GM19099 (cell line): Measurements from ENCODE around the gene OVCH1.

ENCODE experiments used
- POLR2A ChIP-seq: IDR thresholded peaks from 3 replicates; pipeline ENCODE4 v1.6.1; 2011; ENCODE audit warnings: low read depth; ENCODE audit not compliant: insufficient read length; ENCODE audit errors: extremely low read depth

Gene OVCH1, protein sequence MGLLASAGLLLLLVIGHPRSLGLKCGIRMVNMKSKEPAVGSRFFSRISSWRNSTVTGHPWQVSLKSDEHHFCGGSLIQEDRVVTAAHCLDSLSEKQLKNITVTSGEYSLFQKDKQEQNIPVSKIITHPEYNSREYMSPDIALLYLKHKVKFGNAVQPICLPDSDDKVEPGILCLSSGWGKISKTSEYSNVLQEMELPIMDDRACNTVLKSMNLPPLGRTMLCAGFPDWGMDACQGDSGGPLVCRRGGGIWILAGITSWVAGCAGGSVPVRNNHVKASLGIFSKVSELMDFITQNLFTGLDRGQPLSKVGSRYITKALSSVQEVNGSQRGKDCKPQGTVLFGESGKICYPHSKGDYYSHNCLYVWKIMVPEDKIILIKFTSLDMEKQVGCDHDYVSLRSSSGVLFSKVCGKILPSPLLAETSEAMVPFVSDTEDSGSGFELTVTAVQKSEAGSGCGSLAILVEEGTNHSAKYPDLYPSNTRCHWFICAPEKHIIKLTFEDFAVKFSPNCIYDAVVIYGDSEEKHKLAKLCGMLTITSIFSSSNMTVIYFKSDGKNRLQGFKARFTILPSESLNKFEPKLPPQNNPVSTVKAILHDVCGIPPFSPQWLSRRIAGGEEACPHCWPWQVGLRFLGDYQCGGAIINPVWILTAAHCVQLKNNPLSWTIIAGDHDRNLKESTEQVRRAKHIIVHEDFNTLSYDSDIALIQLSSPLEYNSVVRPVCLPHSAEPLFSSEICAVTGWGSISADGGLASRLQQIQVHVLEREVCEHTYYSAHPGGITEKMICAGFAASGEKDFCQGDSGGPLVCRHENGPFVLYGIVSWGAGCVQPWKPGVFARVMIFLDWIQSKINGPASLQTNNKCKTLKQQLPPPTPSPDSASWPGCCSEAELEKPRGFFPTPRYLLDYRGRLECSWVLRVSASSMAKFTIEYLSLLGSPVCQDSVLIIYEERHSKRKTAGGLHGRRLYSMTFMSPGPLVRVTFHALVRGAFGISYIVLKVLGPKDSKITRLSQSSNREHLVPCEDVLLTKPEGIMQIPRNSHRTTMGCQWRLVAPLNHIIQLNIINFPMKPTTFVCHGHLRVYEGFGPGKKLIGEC

DNA sequence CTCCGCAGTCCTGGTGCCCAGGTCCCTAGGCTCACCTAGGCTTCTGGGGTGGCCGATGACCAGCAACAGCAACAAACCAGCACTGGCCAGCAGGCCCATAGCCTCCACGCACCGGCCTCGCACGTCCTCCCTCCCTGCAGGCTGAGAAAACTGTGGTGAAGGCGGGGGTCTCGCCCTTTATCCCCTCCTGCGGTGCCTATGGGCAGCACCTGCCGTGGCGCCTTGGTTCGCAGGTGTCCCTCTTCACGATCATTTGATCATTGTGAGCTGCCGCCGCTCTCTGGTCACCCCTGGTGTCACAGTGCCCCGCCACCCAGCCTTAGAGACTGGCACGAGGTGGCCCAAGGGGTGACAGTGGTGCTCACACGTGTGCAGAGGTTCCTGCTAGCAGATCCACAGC, at the start of gene OVCH1:
TSS of gene OVCH1 (minus strand) at position 99 of the 400 bp plus-strand sequence. CDS start at position 99, 0 bp downstream.
- no peak for TF ChIP-seq POLR2A

DNA sequence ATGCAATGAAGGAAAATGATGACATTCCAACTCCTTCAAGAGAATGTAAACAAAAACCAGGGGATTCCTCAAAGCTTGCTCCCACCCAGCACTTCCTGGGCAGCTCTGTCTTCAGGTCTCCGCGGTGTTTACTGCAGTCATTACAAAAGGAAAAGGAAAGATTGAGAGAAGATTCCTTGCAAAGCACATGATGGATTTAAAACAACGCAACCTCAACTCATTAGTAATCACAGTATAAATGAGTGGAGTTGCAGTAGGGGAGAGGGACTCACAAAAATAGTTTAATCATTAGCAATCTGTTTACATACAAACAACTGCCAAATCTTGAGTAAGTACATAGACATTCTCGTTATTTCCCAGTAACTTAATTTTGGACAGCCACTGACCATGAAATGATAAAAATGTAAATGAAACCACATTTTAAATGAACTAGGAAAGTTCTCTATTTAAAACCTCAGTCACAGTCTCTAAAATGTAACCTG, 49.7 kb upstream of the OVCH1 start:
- TF ChIP-seq POLR2A: no peak

DNA sequence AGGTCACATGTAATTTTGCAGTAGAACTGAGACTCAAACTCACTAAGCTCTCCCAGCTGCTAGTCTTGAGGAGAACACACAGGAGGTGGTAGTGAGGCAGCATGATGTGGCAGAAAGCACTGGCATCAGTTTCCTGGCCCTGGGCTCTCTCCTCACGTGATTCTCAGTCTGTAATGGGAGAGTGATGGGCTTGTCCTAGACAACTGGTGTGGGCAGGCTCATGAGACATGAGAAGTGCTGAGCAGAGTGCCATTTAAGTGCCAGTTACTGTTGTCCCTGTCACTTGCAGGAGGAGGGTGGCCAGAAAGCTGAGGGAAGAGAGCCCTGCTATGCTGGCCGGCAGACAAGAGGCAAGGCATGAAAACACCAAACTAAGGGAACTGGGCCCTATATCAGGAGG, 48.5 kb upstream of the OVCH1 start:
- TF ChIP-seq POLR2A: no peak

GRCh38 chr12:29545102-29545467, 47.6 kb upstream of the OVCH1 start:
- TF ChIP-seq POLR2A: no peak

DNA sequence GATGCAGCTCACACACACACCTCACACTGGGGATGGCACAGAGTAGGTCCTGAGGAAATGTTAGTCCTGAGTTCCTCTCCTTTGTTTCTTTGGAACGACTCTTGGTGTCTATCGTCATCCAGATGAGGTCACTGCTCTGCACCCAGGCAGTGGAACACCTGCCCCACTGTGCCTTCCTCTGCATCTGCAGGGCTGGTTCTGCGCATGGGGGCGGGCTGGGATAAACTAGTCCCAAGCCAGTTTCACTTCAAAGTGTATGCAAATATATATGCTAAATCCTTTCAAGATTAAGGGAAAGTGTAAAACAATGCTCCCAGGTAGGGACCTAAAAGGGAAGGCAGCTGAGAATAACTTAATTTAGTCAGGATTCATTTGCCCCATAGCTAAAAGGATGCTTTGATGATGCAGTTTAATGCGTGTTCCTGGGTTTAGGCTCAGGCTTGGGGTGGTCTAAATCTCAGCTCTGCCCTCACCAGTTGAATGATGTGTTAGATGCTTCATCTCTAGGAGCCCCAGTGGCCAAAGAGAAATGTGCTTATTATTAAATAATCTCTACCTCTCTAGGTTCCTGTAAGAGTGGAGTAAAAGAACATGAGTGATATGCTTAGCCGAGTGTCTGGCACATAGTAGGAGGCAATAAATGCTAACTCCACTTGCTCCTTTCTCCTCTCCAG, 47.1 kb upstream of the OVCH1 start:
- no peak for TF ChIP-seq POLR2A

DNA sequence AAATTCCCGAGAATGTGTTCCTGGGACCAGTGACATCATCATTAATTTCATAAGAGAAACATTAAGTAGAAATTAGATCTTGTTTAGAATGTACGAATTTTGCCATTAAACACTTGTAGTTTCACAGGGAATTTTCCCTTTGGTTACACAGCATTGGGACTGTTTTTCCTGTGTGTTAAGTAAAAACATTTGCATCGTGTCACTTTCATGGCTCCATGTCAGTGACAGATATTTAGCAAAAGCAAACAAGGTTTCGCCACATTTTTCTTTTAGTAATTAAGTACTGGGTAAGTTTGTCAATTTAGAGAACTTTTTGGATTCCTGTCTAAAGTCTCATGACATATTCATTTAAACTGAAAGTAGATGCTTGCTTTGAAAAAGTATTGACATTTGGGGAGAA, 45.5 kb upstream of the OVCH1 start:
- no peak for TF ChIP-seq POLR2A

DNA sequence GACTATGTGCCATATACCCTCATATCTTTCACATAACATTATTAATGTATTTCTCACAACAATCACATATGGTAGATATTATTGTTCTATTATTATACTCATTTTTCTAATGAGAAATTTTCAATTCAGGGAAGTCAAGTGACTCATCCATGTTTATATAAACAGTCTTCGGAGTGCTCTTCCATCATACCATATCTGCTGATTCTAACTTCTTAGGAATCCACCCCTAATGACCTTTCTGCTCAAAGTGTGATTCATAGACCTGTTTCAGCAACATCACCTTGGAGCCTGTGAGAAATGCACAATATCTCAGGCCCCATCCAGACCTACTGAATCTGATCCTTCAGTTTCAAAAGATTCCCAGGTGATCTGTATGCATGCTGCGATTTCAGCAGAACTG, 39.8 kb upstream of the OVCH1 start:
- no peak for TF ChIP-seq POLR2A

DNA sequence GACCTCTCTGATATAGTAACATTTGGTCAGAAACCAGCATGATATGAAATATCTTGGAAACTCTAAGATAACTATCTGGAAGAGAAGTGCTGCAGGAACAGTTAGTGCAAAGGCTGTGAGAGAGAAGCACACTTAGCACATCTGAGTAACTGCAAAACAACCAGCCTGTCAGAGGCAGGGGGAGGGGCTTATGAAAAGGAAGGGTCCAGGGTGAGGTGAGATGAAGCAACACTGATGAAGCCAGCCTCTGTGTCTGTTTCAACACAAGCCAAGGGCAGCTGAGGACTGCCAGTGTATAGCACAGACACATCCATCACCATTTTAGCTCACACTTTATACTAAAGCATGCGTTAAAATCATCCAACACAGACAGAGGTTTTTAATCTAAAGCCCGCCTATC, 37.4 kb upstream of the OVCH1 start:
- TF ChIP-seq POLR2A: no peak

GRCh38 chr12:29533815-29534489, 36.5 kb upstream of the OVCH1 start:
- TF ChIP-seq POLR2A: no peak

DNA sequence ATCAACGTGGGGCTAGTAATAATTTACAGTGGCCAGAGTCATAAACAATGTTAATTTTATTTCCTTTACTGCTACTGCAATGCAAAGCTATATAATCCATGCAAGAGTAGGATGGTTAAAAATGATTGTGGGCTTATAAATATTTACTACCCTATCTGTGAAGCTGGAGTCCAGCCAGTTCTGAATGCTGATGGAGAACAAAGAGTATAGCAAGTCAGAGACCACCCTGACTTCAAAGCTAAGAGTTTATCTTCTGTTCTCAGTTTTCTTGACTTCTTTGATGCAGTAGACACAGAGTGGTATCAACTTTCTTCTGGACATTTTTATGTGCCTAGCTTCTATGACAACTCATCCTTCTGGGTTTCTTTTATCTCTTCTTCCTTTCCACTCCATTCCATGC, 34.0 kb upstream of the OVCH1 start:
- TF ChIP-seq POLR2A: no peak

- no peak for TF ChIP-seq POLR2A
Measured at GRCh38 chr12:29530436-29530835, 33.0 kb upstream of the OVCH1 start.

DNA sequence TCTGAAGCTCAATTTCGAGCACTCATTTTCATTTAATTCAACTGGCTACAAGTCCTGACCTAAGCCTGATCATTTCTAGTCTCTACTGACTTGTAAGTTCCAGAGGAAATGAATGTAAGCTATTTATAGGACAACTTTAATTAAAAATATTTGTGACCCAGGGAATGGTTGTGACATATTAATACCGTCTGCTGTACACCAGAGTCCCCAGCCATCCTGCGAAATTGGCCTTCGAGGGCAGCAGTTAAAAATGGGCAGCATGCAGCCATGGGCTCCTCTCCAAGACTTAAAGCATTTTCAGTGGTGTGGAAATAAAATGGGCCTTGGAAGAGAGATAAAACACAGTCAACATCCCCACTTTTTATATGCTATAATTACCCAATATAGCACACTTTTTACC, 30.7 kb upstream of the OVCH1 start:
- TF ChIP-seq POLR2A: no peak

DNA sequence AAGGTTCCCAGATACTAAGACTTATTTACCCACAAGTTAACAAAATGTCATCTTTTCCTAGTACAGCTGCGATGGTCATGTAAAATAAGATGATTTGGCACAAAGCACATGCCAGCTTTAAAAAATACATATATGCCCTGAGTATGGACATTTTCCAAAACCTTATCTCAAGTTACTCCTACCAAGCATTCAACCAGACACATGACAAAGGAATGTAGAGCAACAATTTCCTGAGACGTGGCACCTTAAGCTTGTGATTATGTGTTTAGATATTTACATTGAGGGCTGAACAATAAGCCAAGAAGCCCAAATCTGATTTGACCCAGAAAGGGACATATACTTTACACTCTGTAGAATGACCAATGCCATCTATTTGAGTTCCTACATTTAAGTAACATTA, 24.5 kb upstream of the OVCH1 start:
- TF ChIP-seq POLR2A: no peak

- no peak for TF ChIP-seq POLR2A
Measured at GRCh38 chr12:29519585-29520182, 22.2 kb upstream of the OVCH1 start.

- TF ChIP-seq POLR2A: no peak
Measured at GRCh38 chr12:29518407-29518806, 20.9 kb upstream of the OVCH1 start.

DNA sequence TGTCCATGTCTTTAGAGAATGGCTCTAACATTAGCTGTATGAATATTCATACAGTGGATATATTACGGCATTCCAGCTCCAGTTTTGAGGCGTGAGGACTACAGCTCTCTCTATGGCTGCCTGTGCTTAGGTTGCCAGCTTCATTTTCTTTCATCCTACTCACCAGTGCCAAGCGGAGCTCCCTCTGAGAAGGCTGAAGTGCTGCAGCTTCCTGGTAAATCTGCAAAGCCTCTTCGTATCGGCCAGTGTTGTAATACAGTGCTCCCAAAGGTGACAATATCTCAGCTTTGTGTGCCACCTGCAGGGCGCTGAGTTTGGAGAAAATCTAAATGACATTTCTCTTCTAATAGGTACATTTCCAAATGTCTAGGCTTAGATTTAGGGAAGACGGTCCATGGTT, 19.8 kb upstream of the OVCH1 start:
- no peak for TF ChIP-seq POLR2A
